ENCODE results near the gene DIP2C. TPM values are rescaled to one million over a fixed set of nuclear protein-coding genes. Genes with fewer than 3 reads are reported as not detected.

Gene DIP2C
- total RNA-seq, 2 experiments from 2014 or later: 0.85 to 0.95 TPM

GRCh38 chr10:357201-357950 is 332.1 kb downstream of the DIP2C start:
- Mint-ChIP-seq H3K9me3 (no peaks in the 10 kb centered on the region), H3K4me3 (no peak overlapping the region), H3K4me1 (ENCODE audit: low read depth) (peaks cover 10% of the 10 kb centered on the region), H3K36me3 (ENCODE audit: low read depth) (no peaks in the 10 kb centered on the region), H3K27me3 (no peaks in the 10 kb centered on the region), H3K27ac (no peak overlapping the region)
- ChIA-PET CTCF (no interaction called here), POLR2A (no interaction called here)
- DNase-seq (no peak), ATAC-seq (no peak)
- intact Hi-C loops (cut with micrococcal nuclease): no loop called here
- TF ChIP-seq CTCF (IDR thresholded peaks at IDR 0.05): no peak

- Mint-ChIP-seq H3K4me1 (ENCODE audit: low read depth) (peaks cover 19% of the 10 kb centered on the region), H3K9me3 (no peaks in the 10 kb centered on the region), H3K4me3 (no peak overlapping the region), H3K36me3 (ENCODE audit: low read depth) (no peaks in the 10 kb centered on the region), H3K27me3 (no peaks in the 10 kb centered on the region), H3K27ac (no peak overlapping the region)
- intact Hi-C loops (cut with micrococcal nuclease): no loop called here
- ChIA-PET POLR2A (no interaction called here), CTCF (no interaction called here)
- no peak for ATAC-seq
- no peak for TF ChIP-seq CTCF (IDR thresholded peaks at IDR 0.05)
- no peak for DNase-seq
Observed at GRCh38 chr10:356452-356851, 333.0 kb downstream of the DIP2C start.

GRCh38 chr10:354901-355617 is 334.4 kb downstream of the DIP2C start:
- Mint-ChIP-seq H3K27ac (no peak overlapping the region), H3K9me3 (no peaks in the 10 kb centered on the region), H3K4me3 (no peak overlapping the region), H3K36me3 (ENCODE audit: low read depth) (no peaks in the 10 kb centered on the region), H3K4me1 (ENCODE audit: low read depth) (peaks cover 26% of the 10 kb centered on the region), H3K27me3 (no peaks in the 10 kb centered on the region)
- intact Hi-C loops (cut with micrococcal nuclease): no loop called here
- ChIA-PET CTCF (interaction anchor here (1.1 to 3.3 kb wide), 2 partner anchors 10 to 12 kb away, joined by 3 to 12 read pairs; no protein-coding TSS in a partner anchor), POLR2A (no interaction called here)
- TF ChIP-seq CTCF (IDR thresholded peaks at IDR 0.05): no peak
- no peak for DNase-seq
- no peak for ATAC-seq

- ChIA-PET CTCF (interaction anchor here (3.3 kb wide), 1 partner anchor 10 kb away, joined by 12 read pairs; no protein-coding TSS in a partner anchor), POLR2A (no interaction called here)
- Mint-ChIP-seq H3K4me1 (ENCODE audit: low read depth) (peaks cover 26% of the 10 kb centered on the region), H3K27me3 (no peaks in the 10 kb centered on the region), H3K4me3 (peak overlapping the region; percentile 54), H3K9me3 (no peaks in the 10 kb centered on the region), H3K36me3 (ENCODE audit: low read depth) (no peaks in the 10 kb centered on the region), H3K27ac (peak overlapping the region; percentile 75)
- peak; percentile 62 for ATAC-seq
- DNase-seq: peak; percentile 46
- intact Hi-C loops (cut with micrococcal nuclease): no loop called here
- TF ChIP-seq CTCF (IDR thresholded peaks at IDR 0.05): no peak
Observed at GRCh38 chr10:352476-353235, 336.8 kb downstream of the DIP2C start.
